Chondrocyte (in vitro differentiated cells): ENCODE results near the gene ANO6. TPM values are rescaled to one million over a fixed set of nuclear protein-coding genes. Genes with fewer than 3 reads are reported as not detected.

Source experiments
- DNase-seq: peaks from one replicate; pipeline ENCODE4 v3.0.0; 2021; ENCODE audit warnings: mixed read lengths, low spot score
- H3K27ac Mint-ChIP-seq: one replicate; pipeline ENCODE4 v1.8.0; 2021; ENCODE audit warnings: mild to moderate bottlenecking, moderate library complexity, mixed read lengths; ENCODE audit not compliant: unreplicated experiment
- H3K27me3 Mint-ChIP-seq: 2 replicates; pipeline ENCODE4 v1.8.0; 2021; ENCODE audit warnings: low read depth, mixed read lengths
- H3K36me3 Mint-ChIP-seq: 2 replicates; pipeline ENCODE4 v1.8.0; 2021; ENCODE audit warnings: low read depth, mixed read lengths
- H3K4me1 Mint-ChIP-seq: 2 replicates; pipeline ENCODE4 v1.8.0; 2021; ENCODE audit warnings: low read depth, mild to moderate bottlenecking, mixed read lengths
- H3K4me3 Mint-ChIP-seq: one replicate; pipeline ENCODE4 v1.8.0; 2021; ENCODE audit warnings: mild to moderate bottlenecking, moderate library complexity, mixed read lengths; ENCODE audit not compliant: unreplicated experiment
- H3K9me3 Mint-ChIP-seq: 2 replicates; pipeline ENCODE4 v1.8.0; 2021; ENCODE audit warnings: low read depth, mixed read lengths
- CTCF ChIP-seq: fragments of 200-600 bp; sonication (generic); IDR thresholded peaks from 2 replicates; pipeline ENCODE4 v1.5.0; 2021; ENCODE audit warnings: antibody characterized with exemption, mild to moderate bottlenecking, moderate library complexity
- total RNA-seq: library from RNA; stranded (reverse); gene quantifications from 3 replicates; pipeline ENCODE4 v1.2.1, GENCODE V29; 2021

Gene ANO6
- total RNA-seq, 1 donor from 2014 or later, result 75.8 TPM

- no peak for DNase-seq
- H3K9me3 Mint-ChIP-seq, result no peaks in the 10 kb centered on the region
- H3K27ac Mint-ChIP-seq, result no peak overlapping the region
- H3K36me3 Mint-ChIP-seq, result peaks cover 2% of the 10 kb centered on the region
- H3K4me3 Mint-ChIP-seq, result no peak overlapping the region
- no peaks in the 10 kb centered on the region for H3K27me3 Mint-ChIP-seq
- TF ChIP-seq CTCF, result no peak
- peaks cover 45% of the 10 kb centered on the region for H3K4me1 Mint-ChIP-seq
These were observed 70.7 kb downstream of the ANO6 start for GRCh38 chr12:45286621-45287020.

- no peaks in the 10 kb centered on the region for H3K9me3 Mint-ChIP-seq
- no peak overlapping the region for H3K27ac Mint-ChIP-seq
- peaks cover 2% of the 10 kb centered on the region for H3K36me3 Mint-ChIP-seq
- H3K4me1 Mint-ChIP-seq, result peaks cover 39% of the 10 kb centered on the region
- no peaks in the 10 kb centered on the region for H3K27me3 Mint-ChIP-seq
- no peak for TF ChIP-seq CTCF
- H3K4me3 Mint-ChIP-seq, result no peak overlapping the region
- DNase-seq, result no peak
These were observed 73.6 kb downstream of the ANO6 start for GRCh38 chr12:45289245-45290215.

GRCh38 chr12:45290216-45290605 lies 74.3 kb downstream of the ANO6 start:
- Mint-ChIP-seq H3K27ac (no peak overlapping the region), H3K36me3 (peaks cover 2% of the 10 kb centered on the region), H3K4me1 (peaks cover 32% of the 10 kb centered on the region), H3K9me3 (no peaks in the 10 kb centered on the region), H3K4me3 (no peak overlapping the region), H3K27me3 (no peaks in the 10 kb centered on the region)
- DNase-seq, result no peak
- no peak for TF ChIP-seq CTCF

GRCh38 chr12:45291518-45291917 lies 75.6 kb downstream of the ANO6 start:
- H3K27ac Mint-ChIP-seq, result no peak overlapping the region
- DNase-seq, result no peak
- H3K4me3 Mint-ChIP-seq, result no peak overlapping the region
- peaks cover 2% of the 10 kb centered on the region for H3K36me3 Mint-ChIP-seq
- TF ChIP-seq CTCF, result no peak
- no peaks in the 10 kb centered on the region for H3K9me3 Mint-ChIP-seq
- peaks cover 26% of the 10 kb centered on the region for H3K4me1 Mint-ChIP-seq
- no peaks in the 10 kb centered on the region for H3K27me3 Mint-ChIP-seq

- peak overlapping the region; percentile 33 for H3K4me3 Mint-ChIP-seq
- no peaks in the 10 kb centered on the region for H3K9me3 Mint-ChIP-seq
- H3K27me3 Mint-ChIP-seq, result no peaks in the 10 kb centered on the region
- no peak for DNase-seq
- peak; percentile 15 for TF ChIP-seq CTCF
- peaks cover 26% of the 10 kb centered on the region for H3K4me1 Mint-ChIP-seq
- H3K27ac Mint-ChIP-seq, result peak overlapping the region; percentile 78
- peaks cover 2% of the 10 kb centered on the region for H3K36me3 Mint-ChIP-seq
These were observed 76.7 kb downstream of the ANO6 start for GRCh38 chr12:45292486-45293195.
